ENCODE measurements around the gene CACNA1F.

The CACNA1F gene

GRCh38 chrX:49231333-49232000 is 1.7 kb downstream of the CACNA1F start:
- no peak for DNase-seq (ENCODE audit: low read depth in 2 of 3, low spot score in 1 of 3)

- peak; percentile 27 to 59 (median 52) for DNase-seq (ENCODE audit: low read depth in 2 of 3, low spot score in 1 of 3)
Measured at GRCh38 chrX:49230500-49231232, 2.5 kb downstream of the CACNA1F start.

- DNase-seq (ENCODE audit: low read depth in 2 of 3, low spot score in 1 of 3): no peak
Measured at GRCh38 chrX:49228185-49228584, 5.0 kb downstream of the CACNA1F start.

GRCh38 chrX:49227726-49228125 is 5.4 kb downstream of the CACNA1F start:
- no peak for DNase-seq (ENCODE audit: low read depth in 2 of 3, low spot score in 1 of 3)

- DNase-seq (ENCODE audit: low read depth in 2 of 3, low spot score in 1 of 3): no peak
Measured at GRCh38 chrX:49226946-49227345, 6.2 kb downstream of the CACNA1F start.

GRCh38 chrX:49225858-49226257 is 7.3 kb downstream of the CACNA1F start:
- DNase-seq (ENCODE audit: low read depth in 2 of 3, low spot score in 1 of 3): no peak

GRCh38 chrX:49221868-49222267 is 11.3 kb downstream of the CACNA1F start:
- no peak for DNase-seq (ENCODE audit: low read depth in 2 of 3, low spot score in 1 of 3)

GRCh38 chrX:49220100-49220499 is 13.0 kb downstream of the CACNA1F start:
- DNase-seq (ENCODE audit: low read depth in 2 of 3, low spot score in 1 of 3): no peak

GRCh38 chrX:49214996-49215526 is 18.1 kb downstream of the CACNA1F start:
- no peak for DNase-seq (ENCODE audit: low read depth in 2 of 3, low spot score in 1 of 3)

- DNase-seq (ENCODE audit: low read depth in 2 of 3, low spot score in 1 of 3): no peak
Measured at GRCh38 chrX:49214416-49214815, 18.7 kb downstream of the CACNA1F start.

- no peak for DNase-seq (ENCODE audit: low read depth in 2 of 3, low spot score in 1 of 3)
Measured at GRCh38 chrX:49212861-49213260, 20.3 kb downstream of the CACNA1F start.

GRCh38 chrX:49212209-49212608 is 20.9 kb downstream of the CACNA1F start:
- no peak for DNase-seq (ENCODE audit: low read depth in 2 of 3, low spot score in 1 of 3)

- no peak for DNase-seq (ENCODE audit: low read depth in 2 of 3, low spot score in 1 of 3)
Measured at GRCh38 chrX:49211074-49211473, 22.1 kb downstream of the CACNA1F start.

- no peak for DNase-seq (ENCODE audit: low read depth in 2 of 3, low spot score in 1 of 3)
Measured at GRCh38 chrX:49210406-49210805, 22.7 kb downstream of the CACNA1F start.

GRCh38 chrX:49209434-49210251 is 23.5 kb downstream of the CACNA1F start:
- DNase-seq (ENCODE audit: low read depth in 2 of 3, low spot score in 1 of 3): no peak

- DNase-seq (ENCODE audit: low read depth in 2 of 3, low spot score in 1 of 3): no peak
Measured at GRCh38 chrX:49208399-49208798, 24.7 kb downstream of the CACNA1F start.

GRCh38 chrX:49206543-49206942 is 26.6 kb downstream of the CACNA1F start:
- no peak for DNase-seq (ENCODE audit: low read depth in 2 of 3, low spot score in 1 of 3)

- DNase-seq (ENCODE audit: low read depth in 2 of 3, low spot score in 1 of 3): no peak
Measured at GRCh38 chrX:49205443-49205842, 27.7 kb downstream of the CACNA1F start.

- DNase-seq (ENCODE audit: low read depth in 2 of 3, low spot score in 1 of 3): no peak
Measured at GRCh38 chrX:49204709-49205108, 28.4 kb downstream of the CACNA1F start.

GRCh38 chrX:49204017-49204416 is 29.1 kb downstream of the CACNA1F start:
- no peak for DNase-seq (ENCODE audit: low read depth in 2 of 3, low spot score in 1 of 3)

- DNase-seq (ENCODE audit: low read depth in 2 of 3, low spot score in 1 of 3): no peak
Measured at GRCh38 chrX:49203536-49203935, 29.6 kb downstream of the CACNA1F start.

- no peak for DNase-seq (ENCODE audit: low read depth in 2 of 3, low spot score in 1 of 3)
Measured at GRCh38 chrX:49202022-49202421, 31.1 kb downstream of the CACNA1F start.
